Loucy (cell line): ENCODE measurements around the gene VSIG8.

Experiments used
- CTCF ChIP-seq: fragments of 200-600 bp; sonication (generic); conservative IDR thresholded peaks from 2 replicates; pipeline ENCODE4 v1.5.1; 2014; ENCODE audit warnings: mild to moderate bottlenecking, antibody characterized with exemption, low read length
- EZH2phosphoT487 ChIP-seq: fragments of 200-600 bp; IDR thresholded peaks from 2 replicates; pipeline ENCODE4 v1.6.1; 2018; ENCODE audit warnings: antibody characterized with exemption, mild to moderate bottlenecking, moderate library complexity, borderline replicate concordance

GRCh38 chr1:159911326-159912070, 49.0 kb upstream of the VSIG8 start:
- no peak for TF ChIP-seq EZH2phosphoT487
- TF ChIP-seq CTCF, result no peak
